ENCODE data around the gene KEAP1. TPM values are rescaled to one million over a fixed set of nuclear protein-coding genes. Genes with fewer than 3 reads are reported as not detected.
A peak's percentile ranks its signal among the peaks of the same experiment; 100 is the strongest.

KEAP1 gene
- total and polyA plus RNA-seq, 2 of the 8 experiments (the other 6 are each of a cell fraction or from before 2014, with no cell fraction given), result 80.6 to 106 TPM

GRCh38 chr19:10543420-10544241 is 40.5 kb upstream of the KEAP1 start, which contains the start of gene ATG4D:
ATG4D (plus strand) TSS chr19:10543904; CDS start chr19:10544091, 187 bp downstream.
- H2AFZ ChIP-seq (ENCODE audit: low read length), result no peak within 1 kb of the TSS
- H3K18ac ChIP-seq (ENCODE audit: extremely low read depth, low read length), result no peak within 1 kb of the TSS
- peak within 1 kb of the TSS; percentile 22 to 98 (median 70); a peak in 6 of 7 replicates for H3K9ac ChIP-seq (replicated peaks in 1 of 4; ENCODE audit: extremely low read depth in 1 of 4, low read depth in 3 of 4, low read length in 3 of 4)
- H2BK20ac ChIP-seq (ENCODE audit: low read length), result no peak within 1 kb of the TSS
- peak within 1 kb of the TSS; percentile 2; the same call in 1 of the 2 replicates for H3K27ac ChIP-seq (ENCODE audit: low read depth, low read length)
- peaks cover 2 to 10% (median 7%) of the 10 kb centered on the region in 4 experiments; a peak in 5 of 8 replicates for H3K36me3 ChIP-seq (ENCODE audit: control insufficient read depth in 2 of 4, insufficient read depth in 4 of 4, low read length in 3 of 4)
- H3K4me1 ChIP-seq (replicated peaks in 1 of 4; ENCODE audit: control insufficient read depth in 3 of 4, insufficient read depth in 4 of 4, low read length in 3 of 4), result peaks cover 0 to 4% (median 3%) of the 10 kb centered on the region in 4 experiments; a peak in 4 of 7 replicates
- no peak within 1 kb of the TSS for H2AK5ac ChIP-seq (ENCODE audit: low read depth, low read length)
- H2BK15ac ChIP-seq (ENCODE audit: low read length), result no peak within 1 kb of the TSS
- H4K5ac ChIP-seq (ENCODE audit: insufficient read length, low read depth, low read length), result no peak within 1 kb of the TSS
- H4K91ac ChIP-seq (replicated peaks; ENCODE audit: insufficient read length, low read length), result no peak within 1 kb of the TSS
- ChIA-PET POLR2A (ENCODE audit: partially characterized antibody) (interaction anchor here (0.6 to 2.3 kb wide), 7 partner anchors 8 to 41 kb away, joined by 3 to 6 read pairs (median 3); partner anchors contain the start of gene KEAP1), CTCF (ENCODE audit: partially characterized antibody) (interaction anchor here (0.6 to 4.2 kb wide), 11 partner anchors 9 to 329 kb away, joined by 3 to 25 read pairs (median 4); no protein-coding TSS in a partner anchor)
- H3K79me1 ChIP-seq (ENCODE audit: low read depth, low read length), result peaks cover 9% of the 10 kb centered on the region
- H2BK12ac ChIP-seq (ENCODE audit: low read depth, low read length), result no peak within 1 kb of the TSS
- 5% methylated on average over 36 of the region's 79 CpGs; no CpG with 5 or more reads in 1 of the 2 experiments for WGBS, 2 experiments (ENCODE audit: extremely low coverage in 1 of 2, insufficient coverage in 1 of 2, insufficient read length in 1 of 2, insufficient replicate concordance in 2 of 2, low coverage in 1 of 2, low lambda C conversion rate in 2 of 2, missing lambda C conversion rate in 1 of 2)
- peaks cover 0 to 5% of the 10 kb centered on the region in 2 experiments for H4K20me1 ChIP-seq (replicated peaks in 1 of 2; ENCODE audit: control insufficient read depth in 1 of 2, insufficient read depth in 2 of 2, low read length in 2 of 2)
- H3K56ac ChIP-seq (replicated peaks; ENCODE audit: insufficient read length, low read depth, low read length), result no peak within 1 kb of the TSS
- H3K4me2 ChIP-seq (ENCODE audit: insufficient read depth in 1 of 2, low read depth in 2 of 2, low read length in 2 of 2), result peak within 1 kb of the TSS; percentile 44 to 78
- FAIRE-seq, result no peak
- no peak within 1 kb of the TSS for H3K23ac ChIP-seq (ENCODE audit: insufficient read length)
- H3K23me2 ChIP-seq (ENCODE audit: low read depth, low read length), result peaks cover 2% of the 10 kb centered on the region; the same call in 1 of the 2 replicates
- no peak within 1 kb of the TSS for H2BK5ac ChIP-seq (ENCODE audit: low read depth, low read length)
- H3K27me3 ChIP-seq (replicated peaks in 1 of 4; ENCODE audit: control insufficient read depth in 3 of 4, extremely low read depth in 1 of 4, insufficient read depth in 3 of 4, low read length in 3 of 4), result no peaks in the 10 kb centered on the region
- H3K9me3 ChIP-seq (ENCODE audit: insufficient read depth in 2 of 2, low read depth in 1 of 2, low read length in 1 of 2), result no peaks in the 10 kb centered on the region
- H4K8ac ChIP-seq (ENCODE audit: extremely low read depth, insufficient read depth, low read length), result peak within 1 kb of the TSS; percentile 95; the same call in 1 of the 2 replicates
- no peak within 1 kb of the TSS for H3K14ac ChIP-seq (ENCODE audit: insufficient read length)
- H2BK120ac ChIP-seq (replicated peaks; ENCODE audit: low read depth, low read length), result no peak within 1 kb of the TSS
- H3K4ac ChIP-seq (replicated peaks; ENCODE audit: insufficient read length, low read depth, low read length), result no peak within 1 kb of the TSS
- peaks cover 0 to 16% of the 10 kb centered on the region in 2 experiments; a peak in 2 of 4 replicates for H3K79me2 ChIP-seq (ENCODE audit: control insufficient read depth in 1 of 2, insufficient read depth in 2 of 2, low read length in 2 of 2)
- DNase-seq (ENCODE audit: low read depth in 1 of 2, low spot score in 2 of 2), result peak; percentile 82 to 91
- H3K4me3 ChIP-seq (ENCODE audit: extremely low read depth in 1 of 4, insufficient read depth in 2 of 4, low read depth in 3 of 4, low read length in 4 of 4), result peak within 1 kb of the TSS; percentile 57 to 99 (median 88)
- no peak for TF ChIP-seq USF2 (IDR thresholded peaks at IDR 0.05; ENCODE audit: low read length)
- peak; percentile 50 for TF ChIP-seq KDM4A (IDR thresholded peaks at IDR 0.05; ENCODE audit: low read depth, low read length, severe bottlenecking)
- TF ChIP-seq TAF7 (optimal IDR thresholded peaks at IDR 0.05; ENCODE audit: borderline replicate concordance, low read depth, low read length), result peak; percentile 66
- TF ChIP-seq ASH2L (IDR thresholded peaks at IDR 0.05; ENCODE audit: low read length), result peak; percentile 35
- TF ChIP-seq MAFK (IDR thresholded peaks at IDR 0.05; ENCODE audit: low read depth, low read length), result no peak
- TF ChIP-seq NRF1 (IDR thresholded peaks at IDR 0.05; ENCODE audit: low read depth, low read length), result peak; percentile 17; the same call in 1 of the 2 replicates
- no peak for TF ChIP-seq SIRT6 (IDR thresholded peaks at IDR 0.05; ENCODE audit: low read length)
- TF ChIP-seq YY1 (IDR thresholded peaks at IDR 0.05; ENCODE audit: low read depth, low read length), result peak; percentile 90

All from H1 (cell line).